DND-41 (cell line): Measurements from ENCODE around the gene LIF.

Experiments used
- EZH2 ChIP-seq: IDR thresholded peaks from 3 replicates; pipeline ENCODE4 v1.6.1; 2012; ENCODE audit warnings: borderline replicate concordance, low read depth, mild to moderate bottlenecking, moderate library complexity, low read length, inconsistent platforms; ENCODE audit not compliant: severe bottlenecking
- TF ChIP-seq, protein P1 (sequence below): IDR thresholded peaks from 2 replicates; pipeline ENCODE4 v1.5.1; 2012; ENCODE audit warnings: borderline replicate concordance, low read length, moderate library complexity, mild to moderate bottlenecking; ENCODE audit not compliant: poor library complexity, severe bottlenecking; ENCODE audit errors: extremely low read depth

DNA sequence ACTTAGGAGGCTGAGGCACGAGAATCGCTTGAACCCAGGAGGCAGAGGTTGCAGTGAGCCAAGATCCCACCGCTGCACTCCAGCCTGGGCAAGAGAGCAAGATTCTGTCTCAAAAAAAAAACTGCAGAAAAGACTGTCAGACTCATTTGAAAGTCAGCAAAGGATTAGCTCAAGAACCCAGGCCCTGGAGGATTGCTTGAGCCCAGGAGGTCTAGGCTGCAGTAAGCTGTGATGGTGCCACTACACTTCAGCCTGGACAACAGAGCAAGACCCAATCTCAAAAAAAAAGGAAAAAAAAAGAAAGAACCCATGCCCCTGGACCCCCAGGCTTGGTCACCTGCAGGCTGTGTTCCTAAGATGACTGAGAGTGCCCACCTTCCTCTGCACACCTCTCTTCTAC lies 16.2 kb downstream of the LIF start:
- TF ChIP-seq, protein P1, sequence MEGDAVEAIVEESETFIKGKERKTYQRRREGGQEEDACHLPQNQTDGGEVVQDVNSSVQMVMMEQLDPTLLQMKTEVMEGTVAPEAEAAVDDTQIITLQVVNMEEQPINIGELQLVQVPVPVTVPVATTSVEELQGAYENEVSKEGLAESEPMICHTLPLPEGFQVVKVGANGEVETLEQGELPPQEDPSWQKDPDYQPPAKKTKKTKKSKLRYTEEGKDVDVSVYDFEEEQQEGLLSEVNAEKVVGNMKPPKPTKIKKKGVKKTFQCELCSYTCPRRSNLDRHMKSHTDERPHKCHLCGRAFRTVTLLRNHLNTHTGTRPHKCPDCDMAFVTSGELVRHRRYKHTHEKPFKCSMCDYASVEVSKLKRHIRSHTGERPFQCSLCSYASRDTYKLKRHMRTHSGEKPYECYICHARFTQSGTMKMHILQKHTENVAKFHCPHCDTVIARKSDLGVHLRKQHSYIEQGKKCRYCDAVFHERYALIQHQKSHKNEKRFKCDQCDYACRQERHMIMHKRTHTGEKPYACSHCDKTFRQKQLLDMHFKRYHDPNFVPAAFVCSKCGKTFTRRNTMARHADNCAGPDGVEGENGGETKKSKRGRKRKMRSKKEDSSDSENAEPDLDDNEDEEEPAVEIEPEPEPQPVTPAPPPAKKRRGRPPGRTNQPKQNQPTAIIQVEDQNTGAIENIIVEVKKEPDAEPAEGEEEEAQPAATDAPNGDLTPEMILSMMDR, result no peak
- no peak for TF ChIP-seq EZH2
